Measurements from ENCODE around the gene MYO18A.
"Not testable (repeated sequence)": the region's sequence is repeated elsewhere in the genome, so short reads cannot be mapped to it uniquely, and the experiment has no call there.

Gene MYO18A

GRCh38 chr17:29180034-29180787, at the start of gene MYO18A:
MYO18A (minus strand) TSS chr17:29180398; CDS start chr17:29166940, 13,458 bp downstream.
- DNase-seq, result peak; percentile 53

- DNase-seq, result no peak
Measured at GRCh38 chr17:29225396-29225795, 45.2 kb upstream of the MYO18A start.

DNA sequence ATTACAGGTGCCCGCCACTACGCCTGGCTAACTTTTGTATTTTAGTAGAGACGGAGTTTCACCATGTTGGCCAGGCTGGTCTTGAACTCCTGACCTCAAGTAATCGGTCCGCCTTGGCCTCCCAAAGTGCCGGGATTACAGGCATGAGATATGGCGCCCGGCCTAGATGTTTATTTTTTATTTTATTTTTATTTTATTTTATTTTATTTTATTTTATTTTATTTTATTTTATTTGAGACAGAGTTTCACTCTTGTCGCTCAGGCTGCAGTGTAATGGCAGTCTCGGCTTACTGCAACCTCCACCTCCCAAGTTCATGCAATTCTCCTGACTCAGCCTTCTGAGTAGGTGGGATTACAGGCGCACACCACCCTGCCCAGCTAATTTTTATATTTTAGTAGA, 41.1 kb upstream of the MYO18A start:
- not testable (repeated sequence) for DNase-seq

DNA sequence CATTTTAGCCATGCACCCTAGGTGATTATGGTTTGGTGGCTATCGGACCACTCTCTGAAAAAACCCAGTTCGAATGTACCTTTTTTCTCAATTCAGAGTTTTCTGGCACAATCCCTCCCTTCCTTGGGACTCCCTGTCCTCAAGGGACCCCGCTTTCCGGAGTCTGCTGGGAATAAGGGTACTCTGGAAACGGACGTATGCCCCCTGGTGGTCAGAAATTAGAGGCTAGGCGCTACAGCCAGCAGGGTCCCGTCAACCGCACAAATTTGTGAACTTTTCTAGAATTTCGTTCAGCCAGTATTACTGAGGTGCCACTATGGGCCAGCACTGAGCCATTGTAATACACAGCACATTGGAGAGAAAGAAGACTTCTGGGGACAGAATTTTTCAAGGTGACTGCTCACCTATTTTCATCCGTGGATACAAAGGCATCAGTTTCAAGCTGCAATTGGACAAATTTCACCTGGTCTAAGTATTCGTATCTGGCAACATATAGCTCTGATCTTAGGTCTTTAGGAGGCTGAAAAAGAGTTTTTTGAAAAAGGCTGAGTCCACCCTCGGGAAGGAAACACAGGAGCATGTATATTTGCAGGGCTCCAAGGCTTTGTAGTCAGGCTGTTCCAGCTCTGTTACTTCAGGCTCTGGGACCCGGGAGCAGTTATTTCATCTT, 39.3 kb upstream of the MYO18A start:
- DNase-seq, result peak; percentile 62

DNA sequence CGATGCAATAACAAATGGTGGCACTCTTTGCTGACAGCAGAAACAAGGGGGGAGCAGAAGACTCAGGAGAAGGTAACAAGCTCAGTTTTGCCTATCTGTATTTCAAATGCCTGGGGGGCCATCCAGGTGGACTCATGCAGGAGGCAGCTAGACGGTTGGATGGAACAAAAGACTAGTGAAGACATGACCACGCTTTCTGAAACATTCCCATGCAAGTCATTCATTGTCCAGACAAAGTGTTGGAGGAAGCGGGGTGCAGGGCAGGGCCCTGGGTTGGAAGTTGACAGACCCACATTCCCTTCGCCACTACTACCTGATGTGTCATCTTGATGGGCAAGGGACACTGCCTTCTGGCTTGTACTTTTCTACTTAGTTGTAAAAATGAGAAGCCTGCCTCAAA, 36.7 kb upstream of the MYO18A start:
- DNase-seq, result no peak

GRCh38 chr17:29216181-29216580, 36.0 kb upstream of the MYO18A start:
- DNase-seq, result no peak

- no peak for DNase-seq
Measured at GRCh38 chr17:29215717-29216116, 35.5 kb upstream of the MYO18A start.

- no peak for DNase-seq
Measured at GRCh38 chr17:29215174-29215573, 35.0 kb upstream of the MYO18A start.

- no peak for DNase-seq
Measured at GRCh38 chr17:29214215-29215146, 34.3 kb upstream of the MYO18A start.

DNA sequence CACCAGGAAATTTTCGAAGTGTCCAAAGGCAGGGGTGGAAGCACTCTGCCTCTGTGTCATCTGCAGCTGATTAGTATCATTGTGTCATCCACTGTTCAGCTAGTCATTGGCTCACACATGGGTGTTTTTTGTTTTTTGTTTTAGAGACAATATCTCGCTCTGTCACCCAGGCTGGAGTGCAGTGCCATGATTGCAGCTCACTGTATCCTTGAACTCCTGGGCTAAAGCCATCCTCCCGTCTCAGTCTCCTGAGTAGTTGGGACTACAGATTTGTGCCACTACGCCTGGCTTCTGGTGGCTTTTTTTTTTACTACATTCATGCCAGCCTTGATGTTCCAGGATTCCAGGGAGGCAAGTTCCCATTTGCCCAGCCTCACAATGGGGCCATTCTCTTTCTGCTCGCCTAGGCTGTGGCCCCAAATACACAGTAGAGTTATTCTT, 32.5 kb upstream of the MYO18A start:
- DNase-seq, result no peak

- DNase-seq, result no peak
Measured at GRCh38 chr17:29212094-29212631, 32.0 kb upstream of the MYO18A start.

DNA sequence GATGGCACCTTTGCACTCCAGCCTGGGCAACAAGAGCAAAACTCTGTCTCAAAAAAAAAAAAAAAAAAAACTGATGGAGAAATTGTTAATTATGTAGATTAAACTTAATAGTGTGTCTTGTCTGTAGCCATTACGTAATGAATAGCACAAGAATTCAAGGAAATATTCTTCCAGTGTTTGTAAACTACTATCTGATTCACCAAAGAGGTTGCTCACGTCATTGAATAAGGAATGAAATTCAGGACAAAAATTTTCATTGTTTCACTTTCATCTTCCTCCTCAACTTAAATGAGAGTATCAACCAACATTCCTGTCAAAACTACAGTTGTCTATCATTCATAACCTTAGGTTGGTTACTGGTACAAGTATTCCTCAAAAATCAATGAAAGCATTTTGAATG, 30.7 kb upstream of the MYO18A start:
- no peak for DNase-seq

DNA sequence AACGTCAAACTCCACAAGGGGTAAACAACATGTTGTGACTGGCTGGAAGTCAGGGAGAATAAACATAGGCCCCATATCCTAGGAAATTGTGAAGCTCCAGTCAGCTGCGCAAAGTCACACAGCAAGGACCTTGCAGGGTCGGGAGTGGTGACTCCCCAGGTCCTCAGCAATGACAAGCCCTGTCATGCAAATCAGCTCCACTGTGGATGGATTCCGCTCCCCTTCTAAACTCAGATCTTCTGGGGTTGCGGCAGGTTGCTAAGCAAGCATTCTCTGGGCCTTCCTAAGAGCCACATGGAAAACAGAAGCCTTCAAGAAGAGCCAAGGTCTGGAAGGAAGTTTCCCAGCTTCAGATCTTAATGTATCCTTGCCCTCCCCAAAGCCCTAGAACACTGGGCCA, 28.9 kb upstream of the MYO18A start:
- DNase-seq, result no peak

- DNase-seq, result no peak
Measured at GRCh38 chr17:29207975-29208374, 27.8 kb upstream of the MYO18A start.

GRCh38 chr17:29205047-29205446, 24.8 kb upstream of the MYO18A start:
- DNase-seq, result no peak

DNA sequence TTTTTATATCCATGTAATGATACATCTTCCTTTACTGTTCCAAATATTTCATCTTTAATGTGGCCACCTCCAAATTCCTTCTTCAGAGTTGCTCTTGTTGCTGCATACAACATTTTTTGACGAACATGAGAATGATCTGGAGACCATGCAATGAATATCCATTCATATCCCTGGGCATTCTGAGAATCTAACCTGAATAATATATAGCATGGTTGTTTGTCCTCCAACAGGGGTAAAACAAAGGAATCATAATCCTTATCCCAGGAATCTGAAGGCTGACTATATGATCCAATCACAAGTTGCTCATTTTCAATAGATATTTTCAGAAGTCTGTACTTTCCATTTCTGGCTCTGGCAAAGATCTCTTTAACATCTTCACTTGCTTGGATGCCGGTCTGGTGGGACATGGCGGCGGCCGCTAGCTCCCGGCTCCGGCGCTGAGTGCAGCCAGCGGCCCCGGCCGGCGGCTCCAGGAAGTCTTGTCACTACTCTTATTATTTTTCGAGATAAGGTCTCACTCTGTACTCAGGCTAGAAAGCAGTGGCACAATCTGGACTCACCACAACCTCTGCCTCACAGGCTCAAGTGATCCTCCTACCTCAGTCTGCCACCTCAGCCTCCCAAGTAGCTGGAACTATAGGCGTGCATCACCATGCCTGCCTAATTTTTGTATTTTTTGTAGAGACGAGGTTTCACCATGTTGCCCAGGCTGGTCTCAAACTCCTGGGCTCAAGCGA, 24.0 kb upstream of the MYO18A start:
- peak; percentile 22 for DNase-seq

DNA sequence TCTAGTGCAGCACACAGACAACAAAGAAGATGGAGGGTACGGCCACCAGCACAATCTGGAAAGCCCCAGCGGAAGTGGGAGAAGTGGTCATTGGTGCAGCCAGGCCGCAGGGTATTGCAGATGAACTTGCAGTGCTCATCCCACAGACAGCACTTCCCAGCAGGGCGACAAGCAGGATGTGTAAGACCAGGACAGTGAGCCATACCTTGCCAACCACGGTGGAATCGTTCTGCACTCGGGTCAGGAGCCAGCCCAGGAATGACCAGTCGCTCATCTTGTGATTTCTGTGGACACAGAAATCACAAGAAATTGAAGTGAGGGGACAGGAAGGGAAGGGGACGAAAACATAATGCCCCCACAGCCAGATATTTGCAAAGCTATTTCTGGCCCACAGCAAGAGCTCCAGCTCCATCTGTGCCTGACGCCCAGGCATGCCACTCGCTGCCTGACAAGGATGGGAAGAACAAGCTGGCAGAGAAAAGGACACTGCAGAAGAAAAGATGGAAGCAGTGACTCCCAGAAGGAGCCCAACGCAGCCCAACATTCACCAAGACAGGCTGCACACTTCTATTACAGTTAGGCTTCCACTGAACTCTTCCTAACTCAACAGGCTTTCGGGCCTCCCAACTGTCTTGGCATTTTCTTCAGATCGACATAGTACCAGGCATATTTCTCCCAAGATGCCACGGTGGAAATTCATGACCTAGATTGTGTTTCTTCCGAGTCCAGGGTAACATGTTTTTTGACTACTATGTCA, 17.5 kb upstream of the MYO18A start:
- DNase-seq, result no peak

DNA sequence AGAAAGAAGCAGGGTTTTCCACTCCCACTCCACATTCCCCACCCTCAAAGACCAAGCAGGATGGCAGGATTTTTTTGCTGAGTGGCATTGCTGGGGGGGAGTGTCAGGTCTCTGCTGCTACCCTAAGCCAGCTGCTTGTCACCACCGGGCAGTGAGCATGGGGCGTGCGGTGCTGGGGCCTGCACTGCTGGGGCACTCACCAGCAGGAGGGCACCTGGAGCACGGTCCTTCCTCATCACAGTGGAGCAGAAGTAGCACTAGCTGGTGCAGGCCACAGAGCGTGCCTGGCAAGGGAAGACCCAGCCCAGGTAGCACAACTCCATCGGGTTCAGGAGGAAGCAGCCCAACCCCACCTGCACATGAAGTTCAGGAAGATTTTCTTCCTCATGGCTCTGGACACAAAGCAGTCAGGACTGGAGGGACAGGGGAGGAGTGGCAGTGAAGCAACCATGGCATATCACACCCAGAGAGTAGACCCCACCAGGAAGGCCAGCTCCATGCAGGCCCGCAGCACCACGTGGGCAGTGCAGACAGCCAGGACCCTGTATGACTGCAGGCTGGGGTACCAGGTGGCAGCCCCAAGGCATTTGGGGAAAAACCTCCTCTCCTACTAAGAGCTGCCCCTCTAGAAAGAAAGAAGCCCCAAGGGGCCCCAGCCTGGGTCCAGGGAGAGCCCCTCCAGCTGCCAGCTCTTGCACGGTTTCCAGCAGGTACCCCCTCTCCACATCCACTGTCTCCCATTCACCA, 16.7 kb upstream of the MYO18A start:
- DNase-seq, result no peak

GRCh38 chr17:29195465-29196081, 15.4 kb upstream of the MYO18A start:
- no peak for DNase-seq

- DNase-seq, result no peak
Measured at GRCh38 chr17:29194669-29195068, 14.5 kb upstream of the MYO18A start.

Measured in NCI-H2227 treated with DMSO at 0.1 percent for 48 hours (cell line).